Neuronal stem cell (in vitro differentiated cells): ENCODE results near the gene FAM98B. TPM values are rescaled to one million over a fixed set of nuclear protein-coding genes. Genes with fewer than 3 reads are reported as not detected.

ENCODE experiments used
- DNase-seq: peaks from one replicate; pipeline ENCODE4 v3.0.0-alpha.2; 2013; ENCODE audit warnings: low spot score
- H2AFZ ChIP-seq: one replicate; pipeline ENCODE4 v1.6.1; 2013; ENCODE audit warnings: mild to moderate bottlenecking, low read length, inconsistent platforms
- H2AK5ac ChIP-seq: 2 replicates; pipeline ENCODE4 v1.6.1; 2013; ENCODE audit warnings: low read depth, mild to moderate bottlenecking, inconsistent platforms, low read length, moderate library complexity, mixed read lengths
- H2BK120ac ChIP-seq: 2 replicates; pipeline ENCODE4 v1.6.1; 2013; ENCODE audit warnings: low read depth, mild to moderate bottlenecking, inconsistent platforms, low read length, moderate library complexity, mixed read lengths
- H2BK12ac ChIP-seq: one replicate; pipeline ENCODE4 v1.6.1; 2013; ENCODE audit warnings: low read length, inconsistent platforms
- H2BK15ac ChIP-seq: 2 replicates; pipeline ENCODE4 v1.6.1; 2013; ENCODE audit warnings: mild to moderate bottlenecking, low read length, inconsistent platforms, mixed read lengths
- H2BK5ac ChIP-seq: one replicate; pipeline ENCODE4 v1.6.1; 2013; ENCODE audit warnings: inconsistent platforms, mild to moderate bottlenecking, low read length, moderate library complexity
- H3K14ac ChIP-seq: one replicate; pipeline ENCODE4 v1.6.1; 2013; ENCODE audit warnings: low read length, inconsistent platforms
- H3K18ac ChIP-seq: 2 replicates; pipeline ENCODE4 v1.6.1; 2013; ENCODE audit warnings: low read length, inconsistent platforms
- H3K23ac ChIP-seq: 2 replicates; pipeline ENCODE4 v1.6.1; 2013; ENCODE audit warnings: low read depth, mild to moderate bottlenecking, mixed read lengths, low read length, inconsistent platforms; ENCODE audit not compliant: poor library complexity
- H3K27ac ChIP-seq: replicated peaks from 3 replicates; pipeline ENCODE4 v1.5.1; 2013; ENCODE audit warnings: low read length, inconsistent platforms
- H3K27me3 ChIP-seq, 3 experiments: 2 replicates each; pipeline ENCODE4 v1.6.1; 2013; ENCODE audit warnings: low read length in 3 of 3, mild to moderate bottlenecking in 2 of 3, inconsistent platforms in 1 of 3, low read depth in 1 of 3, mixed read lengths in 1 of 3, moderate library complexity in 1 of 3; ENCODE audit not compliant: control insufficient read depth in 3 of 3, insufficient read depth in 3 of 3
- H3K36me3 ChIP-seq, 2 donors: replicated peaks in 1 of 2; 2 replicates each; pipeline ENCODE4 v1.6.1; 2013; ENCODE audit warnings: low read length in 2 of 2; ENCODE audit not compliant: control insufficient read depth in 2 of 2, insufficient read depth in 2 of 2
- H3K4ac ChIP-seq: 2 replicates; pipeline ENCODE4 v1.6.1; 2013; ENCODE audit warnings: inconsistent platforms, mild to moderate bottlenecking, low read length, moderate library complexity
- H3K4me1 ChIP-seq, 2 donors: 1 replicate in 1 of 2; 2 replicates in 1 of 2; pipeline ENCODE4 v1.6.1; 2013; ENCODE audit warnings: low read length in 2 of 2, low read depth in 1 of 2; ENCODE audit not compliant: control insufficient read depth in 2 of 2, insufficient read depth in 1 of 2
- H3K4me2 ChIP-seq: one replicate; pipeline ENCODE4 v1.6.1; 2013; ENCODE audit warnings: mild to moderate bottlenecking, low read length, inconsistent platforms; ENCODE audit not compliant: insufficient read depth, poor library complexity, severe bottlenecking
- H3K4me3 ChIP-seq, 2 donors: 2 replicates each; pipeline ENCODE4 v1.5.1; 2013; ENCODE audit warnings: low read length in 2 of 2, mild to moderate bottlenecking in 2 of 2, inconsistent platforms in 1 of 2, moderate library complexity in 1 of 2
- H3K79me1 ChIP-seq: one replicate; pipeline ENCODE4 v1.6.1; 2013; ENCODE audit warnings: low read depth, mild to moderate bottlenecking, inconsistent platforms, low read length, moderate library complexity
- H3K9ac ChIP-seq: one replicate; pipeline ENCODE4 v1.6.1; 2013; ENCODE audit warnings: mild to moderate bottlenecking, low read depth, low read length, inconsistent platforms; ENCODE audit not compliant: poor library complexity
- H3K9me3 ChIP-seq, 2 donors: replicated peaks in 1 of 2; 2 replicates each; pipeline versions ENCODE3 to v1.6.1; 2013; ENCODE audit warnings: low read length in 2 of 2, mild to moderate bottlenecking in 2 of 2, inconsistent platforms in 1 of 2, low read depth in 1 of 2, mixed read lengths in 1 of 2, moderate library complexity in 1 of 2; ENCODE audit not compliant: control insufficient read depth in 2 of 2, insufficient read depth in 1 of 2
- H4K8ac ChIP-seq: one replicate; pipeline ENCODE4 v1.6.1; 2013; ENCODE audit warnings: low read depth, mild to moderate bottlenecking, inconsistent platforms, low read length, moderate library complexity
- H4K91ac ChIP-seq: one replicate; pipeline ENCODE4 v1.6.1; 2013; ENCODE audit warnings: low read length, low read depth, mild to moderate bottlenecking, inconsistent platforms; ENCODE audit not compliant: poor library complexity
- WGBS, 2 donors: extraction: QIAGEN DNeasy Blood & Tissue Kit; methylation state at CpG; one replicate each; pipeline ENCODE4 v1.1.7; 2013; ENCODE audit warnings: missing lambda C conversion rate in 2 of 2, mixed read lengths in 1 of 2; ENCODE audit not compliant: insufficient read length in 2 of 2, insufficient replicate concordance in 1 of 2; ENCODE audit errors: extremely low coverage in 2 of 2; 5-methylcytosine and 5-hydroxymethylcytosine counted together
- polyA plus RNA-seq, 2 experiments: library from polyadenylated mRNA; stranded (reverse); fragments of 200-250 nt; gene quantifications; one replicate each; pipeline ENCODE4 v1.2.3, GENCODE V29; 2013

Gene FAM98B
- polyA plus RNA-seq (2013, experiment 1 of 2): 60.9 TPM
- 58.8 TPM for polyA plus RNA-seq (2013, experiment 2 of 2)

DNA sequence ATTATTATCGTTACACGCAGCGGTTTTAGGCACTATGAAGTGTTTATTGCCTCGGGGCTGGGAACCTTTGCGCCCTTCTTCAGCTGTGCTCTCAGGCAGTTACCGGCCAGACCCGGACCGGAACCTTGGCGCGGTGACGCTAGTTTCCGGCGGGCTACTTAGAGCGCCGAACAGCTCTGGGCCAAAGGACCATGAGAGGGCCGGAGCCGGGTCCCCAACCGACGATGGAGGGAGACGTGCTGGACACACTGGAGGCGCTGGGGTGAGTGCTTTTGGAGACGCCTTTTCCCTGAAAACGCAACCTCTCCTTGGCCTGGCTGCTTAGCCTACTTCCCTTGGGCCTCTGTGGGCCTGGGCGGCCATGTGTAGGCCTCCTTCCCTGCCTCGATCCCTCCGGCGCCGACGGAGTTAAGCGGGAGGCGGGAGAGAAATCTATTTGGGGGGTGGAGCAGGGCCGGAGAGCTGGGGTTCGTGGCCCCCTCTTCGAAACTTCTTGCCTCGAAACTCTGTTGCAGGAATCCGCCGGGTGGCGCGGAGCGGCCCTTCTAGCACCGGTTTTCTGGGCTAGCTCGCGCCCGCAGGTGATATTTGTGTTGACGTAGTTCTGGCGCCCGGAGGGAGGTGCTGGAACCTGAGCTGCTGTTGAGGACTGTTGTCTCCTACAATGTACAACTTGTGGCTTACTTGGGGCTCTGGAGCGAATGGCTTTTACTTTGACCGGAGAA, at the start of gene FAM98B:
Gene FAM98B (plus strand): TSS at position 157 of the 725 bp plus-strand sequence. CDS start 35 bp downstream, at position 192.
- Histone ChIP-seq H3K36me3 (peaks cover 1 to 8% of the 10 kb centered on the region in 2 donors), H2BK15ac (no peak within 1 kb of the TSS), H2AK5ac (no peak within 1 kb of the TSS), H3K27me3 (peaks cover 0 to 8% (median 0%) of the 10 kb centered on the region in 3 experiments), H3K4me2 (peak within 1 kb of the TSS; percentile 71), H4K8ac (peak within 1 kb of the TSS; percentile 82), H3K9ac (peak within 1 kb of the TSS; percentile 97), H3K79me1 (peaks cover 4% of the 10 kb centered on the region), H3K23ac (peak within 1 kb of the TSS; percentile 95), H2BK120ac (no peak within 1 kb of the TSS), H3K4me3 (peak within 1 kb of the TSS; percentile 79 to 93), H2AFZ (peak within 1 kb of the TSS; percentile 96), H3K14ac (peak within 1 kb of the TSS; percentile 98), H3K4ac (no peak within 1 kb of the TSS), H2BK12ac (no peak within 1 kb of the TSS), H2BK5ac (peak within 1 kb of the TSS; percentile 26), H3K9me3 (peaks cover 0 to 1% of the 10 kb centered on the region in 2 donors), H3K4me1 (peaks cover 0 to 3% of the 10 kb centered on the region in 2 donors), H3K27ac (peak within 1 kb of the TSS; percentile 99), H3K18ac (peak within 1 kb of the TSS; percentile 99), H4K91ac (no peak within 1 kb of the TSS)
- no CpG with 5 or more reads among the region's 49 CpGs for WGBS, 2 donors
- peak; percentile 89 for DNase-seq

DNA sequence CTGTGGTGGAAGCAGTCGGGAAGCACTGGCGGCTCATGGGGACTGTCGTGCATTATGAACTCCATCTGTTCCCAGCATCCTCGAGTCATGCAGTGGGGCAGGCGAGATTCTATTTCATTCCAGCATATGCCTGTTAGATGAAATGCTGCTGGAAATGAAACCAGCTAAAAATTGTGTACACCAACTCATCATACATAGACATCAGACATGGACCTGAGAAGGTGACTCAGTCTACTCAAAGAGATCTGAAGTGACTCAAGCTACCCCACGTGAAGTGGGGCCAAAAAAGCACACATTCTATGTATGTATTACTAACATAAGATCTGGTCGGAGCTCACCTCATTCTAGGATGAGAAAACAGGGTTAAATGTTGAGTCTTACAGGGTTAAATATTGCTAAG, 47.5 kb upstream of the FAM98B start:
- H3K4ac ChIP-seq: no peak overlapping the region
- no peak overlapping the region for H4K8ac ChIP-seq
- no peaks in the 10 kb centered on the region for H3K36me3 ChIP-seq
- no peak overlapping the region for H3K4me2 ChIP-seq
- no peak for DNase-seq
- no peak overlapping the region for H4K91ac ChIP-seq
- no peak overlapping the region for H3K27ac ChIP-seq
- H3K9me3 ChIP-seq: no peaks in the 10 kb centered on the region
- H3K4me1 ChIP-seq: no peaks in the 10 kb centered on the region
- H2AFZ ChIP-seq: no peak overlapping the region
- H2AK5ac ChIP-seq: no peak overlapping the region
- H3K9ac ChIP-seq: no peak overlapping the region
- H3K4me3 ChIP-seq: no peak overlapping the region
- no peak overlapping the region for H2BK15ac ChIP-seq
- H3K79me1 ChIP-seq: no peaks in the 10 kb centered on the region
- no peaks in the 10 kb centered on the region for H3K27me3 ChIP-seq
- no peak overlapping the region for H2BK12ac ChIP-seq
- no peak overlapping the region for H3K14ac ChIP-seq
- H3K23ac ChIP-seq: no peak overlapping the region
- no peak overlapping the region for H3K18ac ChIP-seq
- H2BK120ac ChIP-seq: no peak overlapping the region
- no peak overlapping the region for H2BK5ac ChIP-seq
- no CpG with 5 or more reads among the region's 7 CpGs for WGBS, 2 donors

DNA sequence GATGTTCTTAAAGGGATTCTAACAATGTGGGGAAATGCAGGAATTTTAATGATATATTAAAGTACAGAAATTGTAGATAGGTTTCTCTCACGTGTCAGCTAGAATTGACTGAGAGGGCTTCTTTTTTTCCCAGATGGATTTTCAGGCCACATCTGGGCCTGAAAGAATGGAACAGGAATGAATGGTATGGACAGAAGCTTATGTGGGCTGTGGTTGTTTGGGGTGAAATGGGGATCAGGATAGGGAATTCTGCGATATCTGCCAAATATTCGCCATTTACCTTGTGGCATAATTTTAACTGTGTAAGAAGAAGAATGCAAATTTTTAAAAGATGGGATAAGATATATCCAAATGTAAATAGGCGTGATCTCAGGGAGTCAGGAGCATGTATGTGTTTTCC, 45.4 kb upstream of the FAM98B start:
- Histone ChIP-seq H2BK5ac (no peak overlapping the region), H3K23ac (no peak overlapping the region), H3K14ac (no peak overlapping the region), H3K4me1 (no peaks in the 10 kb centered on the region), H3K27me3 (no peaks in the 10 kb centered on the region), H2AFZ (no peak overlapping the region), H2AK5ac (no peak overlapping the region), H4K91ac (no peak overlapping the region), H3K27ac (no peak overlapping the region), H4K8ac (no peak overlapping the region), H3K9me3 (no peaks in the 10 kb centered on the region), H2BK15ac (no peak overlapping the region), H3K79me1 (no peaks in the 10 kb centered on the region), H2BK120ac (no peak overlapping the region), H2BK12ac (no peak overlapping the region), H3K18ac (no peak overlapping the region), H3K4me3 (no peak overlapping the region), H3K36me3 (no peaks in the 10 kb centered on the region), H3K4ac (no peak overlapping the region), H3K4me2 (no peak overlapping the region), H3K9ac (no peak overlapping the region)
- DNase-seq: no peak
- WGBS, 2 donors: no CpG with 5 or more reads among the region's 4 CpGs

DNA sequence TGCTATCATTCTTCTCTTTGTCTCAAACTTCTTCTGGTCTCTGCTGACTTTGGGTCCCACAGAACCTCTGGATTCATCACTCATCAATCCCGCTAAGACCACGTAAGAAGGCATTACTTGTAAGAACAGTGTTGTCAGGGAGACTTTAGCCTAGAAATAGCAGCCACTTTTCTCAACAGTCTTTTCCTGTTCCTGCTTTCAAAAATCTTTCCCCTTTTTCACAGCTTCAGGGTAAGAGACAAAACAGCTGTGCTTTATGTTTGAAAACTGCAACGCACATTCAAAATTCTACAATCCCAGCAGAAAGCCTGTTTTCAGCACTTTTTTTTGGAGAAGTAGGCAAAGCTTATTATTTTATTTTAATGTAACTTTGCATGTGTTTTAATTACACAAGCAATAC, 42.0 kb upstream of the FAM98B start:
- no peak overlapping the region for H2AK5ac ChIP-seq

More for the DNA sequence above, 42.0 kb upstream of the FAM98B start:
- H3K27ac ChIP-seq: no peak overlapping the region
- H3K79me1 ChIP-seq: no peaks in the 10 kb centered on the region
- no peak overlapping the region for H3K14ac ChIP-seq
- no peak overlapping the region for H3K4me3 ChIP-seq
- no peak overlapping the region for H3K4me2 ChIP-seq
- no peaks in the 10 kb centered on the region for H3K9me3 ChIP-seq
- no peaks in the 10 kb centered on the region for H3K36me3 ChIP-seq
- WGBS, 2 donors: no CpG with 5 or more reads among the region's 3 CpGs
- H2BK12ac ChIP-seq: no peak overlapping the region
- no peak overlapping the region for H2BK15ac ChIP-seq
- H2BK120ac ChIP-seq: no peak overlapping the region
- no peak overlapping the region for H4K91ac ChIP-seq
- no peak overlapping the region for H2BK5ac ChIP-seq
- no peak overlapping the region for H4K8ac ChIP-seq
- H3K18ac ChIP-seq: no peak overlapping the region
- no peak overlapping the region for H3K23ac ChIP-seq
- H3K9ac ChIP-seq: no peak overlapping the region
- H2AFZ ChIP-seq: no peak overlapping the region
- no peak for DNase-seq
- H3K4me1 ChIP-seq: no peaks in the 10 kb centered on the region
- H3K4ac ChIP-seq: no peak overlapping the region
- no peaks in the 10 kb centered on the region for H3K27me3 ChIP-seq
